Measurements from ENCODE around the gene THAP5. TPM values are rescaled to one million over a fixed set of nuclear protein-coding genes. Genes with fewer than 3 reads are reported as not detected.

Gene THAP5
- total RNA-seq, 2 experiments from 2014 or later = 26.5 to 36.1 TPM

DNA sequence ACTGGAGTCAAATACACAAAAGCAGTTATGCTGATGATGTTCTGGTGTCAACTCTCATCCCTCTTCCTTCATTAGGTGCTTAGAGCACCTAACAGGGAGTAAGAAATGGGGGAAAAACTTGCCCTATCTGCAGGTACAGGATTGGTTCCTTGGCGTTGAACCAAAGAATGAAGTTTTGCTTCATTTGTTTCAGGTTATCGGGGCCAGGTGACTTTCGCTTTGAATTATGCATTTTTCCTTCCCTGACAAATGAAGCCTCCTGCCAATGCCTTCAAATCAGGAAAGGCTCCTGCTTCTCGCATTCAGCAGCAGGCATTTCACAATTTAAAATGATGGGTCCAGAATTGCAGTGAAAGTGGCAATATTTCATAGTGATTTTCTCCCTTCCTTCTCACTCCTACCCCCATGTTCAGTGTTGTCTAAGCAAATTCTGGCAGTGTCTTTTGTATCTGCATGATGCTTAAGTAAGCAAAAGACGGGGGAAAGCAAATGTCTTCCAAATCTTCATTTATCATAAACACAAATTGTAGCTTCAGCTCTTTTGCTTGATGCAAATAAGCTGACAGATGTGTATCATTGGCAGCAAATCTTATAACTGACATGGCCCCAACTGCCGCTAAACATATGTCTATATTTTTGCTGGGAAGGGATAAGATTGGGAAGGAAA lies 29.5 kb upstream of the THAP5 start:
- ChIA-PET CTCF (no interaction called here), POLR2A (no interaction called here)
- no peak for DNase-seq
- Mint-ChIP-seq H3K4me1 (no peaks in the 10 kb centered on the region), H3K27ac (no peak overlapping the region), H3K4me3 (no peak overlapping the region), H3K9me3 (no peaks in the 10 kb centered on the region), H3K27me3 (peaks cover 9% of the 10 kb centered on the region), H3K36me3 (ENCODE audit: low read depth) (no peaks in the 10 kb centered on the region)

DNA sequence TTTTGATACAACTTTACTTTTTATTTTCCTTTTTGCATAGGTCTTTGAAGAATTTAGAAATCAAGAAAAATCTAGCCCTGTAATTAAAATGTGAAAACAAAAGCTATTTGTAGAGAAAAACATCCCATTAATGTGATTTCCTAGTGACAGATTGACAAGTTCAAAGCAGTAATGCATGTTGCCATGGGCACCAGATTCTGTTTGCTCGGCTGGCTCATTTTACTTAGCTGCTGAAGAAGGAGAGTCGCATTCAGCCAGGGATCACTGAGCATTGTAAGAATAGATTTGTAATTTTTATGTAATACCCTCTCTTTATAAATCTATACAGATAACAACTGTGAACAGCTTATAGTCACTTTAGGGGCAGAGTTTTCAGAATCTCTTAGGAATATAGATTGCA lies 28.6 kb upstream of the THAP5 start:
- ChIA-PET POLR2A (no interaction called here), CTCF (no interaction called here)
- no peak for DNase-seq
- Mint-ChIP-seq H3K27ac (no peak overlapping the region), H3K4me3 (no peak overlapping the region), H3K27me3 (peaks cover 9% of the 10 kb centered on the region), H3K4me1 (no peaks in the 10 kb centered on the region), H3K9me3 (no peaks in the 10 kb centered on the region), H3K36me3 (ENCODE audit: low read depth) (no peaks in the 10 kb centered on the region)

DNA sequence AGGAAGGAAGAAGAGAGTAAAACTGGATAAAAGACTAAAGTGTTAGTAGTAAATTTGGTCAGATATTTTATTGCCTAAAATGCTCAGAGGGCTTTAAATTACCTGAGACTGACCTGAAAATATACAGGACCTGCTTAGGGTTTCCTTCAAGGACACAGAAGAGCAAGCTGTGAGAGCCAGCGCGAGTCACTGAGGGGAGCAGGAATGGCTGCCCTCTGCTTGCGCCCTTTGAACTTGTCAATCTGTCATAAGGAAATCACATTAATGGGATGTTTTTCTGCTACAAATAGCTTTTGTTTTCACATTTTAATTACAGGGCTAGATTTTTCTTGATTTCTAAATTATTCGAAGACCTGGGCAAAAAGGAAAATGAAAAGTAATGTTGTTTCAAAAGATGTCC lies 27.1 kb upstream of the THAP5 start:
- Mint-ChIP-seq H3K4me3 (no peak overlapping the region), H3K27me3 (peaks cover 9% of the 10 kb centered on the region), H3K9me3 (no peaks in the 10 kb centered on the region), H3K27ac (no peak overlapping the region), H3K4me1 (no peaks in the 10 kb centered on the region), H3K36me3 (ENCODE audit: low read depth) (no peaks in the 10 kb centered on the region)
- POLR2A ChIA-PET = no interaction called here
- CTCF ChIA-PET = no interaction called here
- DNase-seq = peak; percentile 44

DNA sequence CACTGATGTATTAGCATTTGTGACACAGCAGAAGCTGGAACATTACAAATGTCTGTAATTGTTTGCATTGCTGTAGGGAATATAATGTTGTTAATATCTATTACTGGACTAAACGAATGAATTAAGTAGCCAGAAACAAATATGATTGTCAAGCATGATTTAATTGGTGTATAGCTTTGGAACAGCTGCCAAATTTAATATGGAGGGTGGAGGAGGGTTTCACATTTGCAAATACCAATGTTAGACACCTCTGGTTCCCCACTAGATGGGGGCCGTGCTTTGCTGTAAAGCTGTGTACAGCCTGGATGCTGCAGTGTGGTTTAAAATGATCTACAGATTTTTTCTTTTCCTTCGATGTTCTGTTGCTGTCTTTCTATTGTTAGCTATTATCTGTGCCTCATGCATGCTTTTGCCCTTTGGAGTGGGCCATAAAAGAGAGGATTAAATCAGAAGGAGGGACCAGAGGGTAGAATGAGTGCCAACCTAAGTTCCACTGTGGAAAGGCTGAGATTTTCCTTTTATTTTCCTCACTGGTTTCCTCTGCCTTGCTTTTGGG lies 23.2 kb upstream of the THAP5 start:
- Mint-ChIP-seq H3K9me3 (no peaks in the 10 kb centered on the region), H3K27me3 (no peaks in the 10 kb centered on the region), H3K4me3 (no peak overlapping the region), H3K27ac (no peak overlapping the region), H3K36me3 (ENCODE audit: low read depth) (no peaks in the 10 kb centered on the region), H3K4me1 (no peaks in the 10 kb centered on the region)
- ChIA-PET CTCF (no interaction called here), POLR2A (no interaction called here)
- DNase-seq = no peak

DNA sequence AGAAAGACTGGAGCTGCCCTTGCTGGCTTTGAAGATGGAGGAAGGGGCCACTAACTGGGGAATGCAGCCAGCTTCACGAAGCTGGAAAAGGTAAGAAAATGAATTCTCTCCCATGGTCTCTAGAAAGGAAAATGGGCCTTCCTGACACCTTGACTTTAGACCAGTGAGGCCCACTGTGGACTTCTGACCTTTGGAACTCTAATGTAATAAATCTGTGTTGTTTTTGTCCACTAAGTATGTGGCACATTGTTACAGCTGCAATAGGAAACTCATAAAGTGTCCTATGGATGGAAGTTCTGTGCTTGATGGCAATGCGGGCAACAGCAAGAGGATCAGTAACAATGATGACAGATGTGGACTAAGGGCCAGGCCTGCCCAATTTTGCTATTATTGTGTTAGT lies 21.1 kb upstream of the THAP5 start:
- no peak for DNase-seq
- ChIA-PET CTCF (no interaction called here), POLR2A (no interaction called here)
- Mint-ChIP-seq H3K27me3 (peaks cover 12% of the 10 kb centered on the region), H3K4me1 (no peaks in the 10 kb centered on the region), H3K9me3 (no peaks in the 10 kb centered on the region), H3K4me3 (no peak overlapping the region), H3K27ac (no peak overlapping the region), H3K36me3 (ENCODE audit: low read depth) (no peaks in the 10 kb centered on the region)

DNA sequence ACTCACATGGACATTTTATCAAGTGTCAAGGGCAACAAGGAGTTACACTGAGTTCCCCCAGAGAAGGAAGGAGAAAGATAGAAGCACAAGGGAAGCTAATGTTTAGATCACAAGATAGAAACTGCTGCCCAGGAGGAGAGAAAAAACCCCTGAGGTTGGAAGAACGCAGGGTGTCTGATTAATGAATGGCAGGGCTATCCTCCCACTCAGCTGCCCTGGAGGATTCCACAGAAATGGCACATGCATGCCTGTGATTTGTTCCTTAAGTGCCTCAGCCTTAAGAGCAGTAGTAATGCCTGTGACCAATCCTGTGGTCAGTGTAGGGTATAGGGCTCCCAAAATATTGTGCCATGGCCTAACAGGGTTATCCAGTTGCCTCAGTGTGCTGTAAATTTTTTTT lies 20.4 kb upstream of the THAP5 start:
- Mint-ChIP-seq H3K27ac (no peak overlapping the region), H3K27me3 (peaks cover 12% of the 10 kb centered on the region), H3K9me3 (no peaks in the 10 kb centered on the region), H3K36me3 (ENCODE audit: low read depth) (no peaks in the 10 kb centered on the region), H3K4me1 (no peaks in the 10 kb centered on the region), H3K4me3 (no peak overlapping the region)
- CTCF ChIA-PET = no interaction called here
- no peak for DNase-seq
- POLR2A ChIA-PET = no interaction called here

DNA sequence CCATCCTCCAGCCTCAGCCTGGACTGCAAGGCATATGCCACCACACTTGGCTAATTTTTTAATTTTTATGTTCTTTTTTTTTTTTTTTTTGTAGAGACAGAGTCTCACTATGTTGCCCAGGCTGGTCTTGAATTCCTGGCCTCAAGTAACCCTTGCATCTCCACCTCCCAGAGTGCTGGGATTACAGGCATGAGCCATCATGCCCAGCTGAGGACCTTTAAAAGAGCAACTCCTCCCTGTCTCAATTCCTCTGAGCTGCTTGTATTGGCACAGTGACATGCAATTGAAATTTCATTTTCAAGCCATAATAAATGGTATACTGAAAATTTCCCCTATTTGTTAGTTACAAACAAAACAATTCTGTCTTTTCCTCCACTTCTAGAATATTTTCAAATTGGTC lies 19.7 kb upstream of the THAP5 start:
- DNase-seq = no peak
- ChIA-PET POLR2A (no interaction called here), CTCF (no interaction called here)
- no peak overlapping the region for H3K4me3 Mint-ChIP-seq
- peaks cover 12% of the 10 kb centered on the region for H3K27me3 Mint-ChIP-seq
- H3K36me3 Mint-ChIP-seq (ENCODE audit: low read depth) = no peaks in the 10 kb centered on the region
- H3K9me3 Mint-ChIP-seq = no peaks in the 10 kb centered on the region
- no peaks in the 10 kb centered on the region for H3K4me1 Mint-ChIP-seq
- no peak overlapping the region for H3K27ac Mint-ChIP-seq

DNA sequence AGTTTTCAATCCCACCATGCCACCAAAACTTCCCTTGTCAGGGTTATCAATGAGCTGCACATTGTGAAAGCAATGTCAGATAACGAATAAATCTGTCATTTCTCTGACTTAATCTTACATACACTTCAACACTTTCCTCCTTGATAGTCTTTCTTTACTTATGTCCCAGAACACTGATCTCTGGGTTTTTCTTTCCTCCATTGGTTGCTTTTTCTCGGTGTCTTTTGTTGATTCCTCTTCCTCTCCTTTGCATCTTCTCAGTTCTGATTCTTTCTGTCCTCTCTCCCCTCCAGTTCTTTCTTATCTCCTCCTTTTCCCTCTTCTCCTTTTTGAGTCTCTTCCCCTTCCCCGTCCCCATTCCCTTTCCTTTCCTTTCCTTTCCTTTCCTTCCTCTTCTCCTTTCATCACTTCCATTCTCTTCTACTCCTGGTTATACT lies 16.8 kb upstream of the THAP5 start:
- H3K4me1 Mint-ChIP-seq = no peaks in the 10 kb centered on the region
- no peaks in the 10 kb centered on the region for H3K36me3 Mint-ChIP-seq (ENCODE audit: low read depth)
- H3K4me3 Mint-ChIP-seq = no peak overlapping the region
- CTCF ChIA-PET = interaction anchor here (0.8 to 1.3 kb wide), 2 partner anchors 15 to 743 kb away, joined by 3 read pairs; no protein-coding TSS in a partner anchor
- peak overlapping the region; percentile 38 for H3K27ac Mint-ChIP-seq
- peaks cover 12% of the 10 kb centered on the region for H3K27me3 Mint-ChIP-seq
- no peak for DNase-seq
- H3K9me3 Mint-ChIP-seq = no peaks in the 10 kb centered on the region
- POLR2A ChIA-PET = no interaction called here

DNA sequence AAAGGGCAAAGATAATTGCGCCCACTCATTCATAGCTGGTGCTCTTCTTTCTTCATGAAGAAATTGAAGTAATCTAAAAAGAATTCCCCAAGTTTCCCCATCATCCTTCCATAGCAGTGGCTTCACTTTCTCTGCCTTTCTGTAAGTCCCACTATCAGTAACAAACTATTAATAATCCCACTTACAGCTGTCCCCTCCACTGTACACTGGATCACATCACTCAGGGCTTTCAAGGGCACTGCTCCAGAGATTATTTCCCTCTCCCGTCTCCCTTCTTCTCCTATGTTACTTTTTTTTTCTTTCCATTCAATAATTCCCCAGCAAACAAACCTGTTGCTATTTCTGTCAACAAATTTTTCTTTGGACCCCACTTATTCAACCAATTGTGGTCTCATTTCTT lies 16.3 kb upstream of the THAP5 start:
- POLR2A ChIA-PET = no interaction called here
- H3K27me3 Mint-ChIP-seq = peaks cover 12% of the 10 kb centered on the region
- H3K36me3 Mint-ChIP-seq (ENCODE audit: low read depth) = no peaks in the 10 kb centered on the region
- H3K4me3 Mint-ChIP-seq = no peak overlapping the region
- DNase-seq = no peak
- H3K27ac Mint-ChIP-seq = no peak overlapping the region
- H3K4me1 Mint-ChIP-seq = no peaks in the 10 kb centered on the region
- H3K9me3 Mint-ChIP-seq = no peaks in the 10 kb centered on the region
- CTCF ChIA-PET = no interaction called here

DNA sequence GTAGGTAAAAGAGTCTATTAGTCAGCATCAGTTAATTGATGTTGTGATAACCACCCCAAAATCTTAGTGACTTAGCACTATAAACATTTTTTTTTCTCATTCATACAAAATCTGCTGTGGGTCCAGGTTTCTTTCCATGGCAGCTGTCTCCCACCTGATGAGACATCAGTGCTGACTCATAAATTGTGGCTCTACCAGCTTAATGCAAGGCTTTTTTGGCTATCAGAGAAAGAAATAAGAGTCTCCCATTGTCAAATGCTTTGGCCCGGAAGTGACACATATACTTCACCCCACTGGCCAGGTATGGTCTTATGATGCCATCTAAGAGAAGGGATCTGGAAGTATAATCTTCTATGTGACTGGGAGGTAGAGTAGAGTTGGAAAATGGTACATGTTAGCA lies 14.7 kb upstream of the THAP5 start:
- Mint-ChIP-seq H3K27me3 (peaks cover 12% of the 10 kb centered on the region), H3K4me1 (no peaks in the 10 kb centered on the region), H3K9me3 (peaks cover 2% of the 10 kb centered on the region), H3K36me3 (ENCODE audit: low read depth) (peaks cover 10% of the 10 kb centered on the region), H3K27ac (no peak overlapping the region), H3K4me3 (no peak overlapping the region)
- DNase-seq = no peak
- POLR2A ChIA-PET = no interaction called here
- CTCF ChIA-PET = no interaction called here

DNA sequence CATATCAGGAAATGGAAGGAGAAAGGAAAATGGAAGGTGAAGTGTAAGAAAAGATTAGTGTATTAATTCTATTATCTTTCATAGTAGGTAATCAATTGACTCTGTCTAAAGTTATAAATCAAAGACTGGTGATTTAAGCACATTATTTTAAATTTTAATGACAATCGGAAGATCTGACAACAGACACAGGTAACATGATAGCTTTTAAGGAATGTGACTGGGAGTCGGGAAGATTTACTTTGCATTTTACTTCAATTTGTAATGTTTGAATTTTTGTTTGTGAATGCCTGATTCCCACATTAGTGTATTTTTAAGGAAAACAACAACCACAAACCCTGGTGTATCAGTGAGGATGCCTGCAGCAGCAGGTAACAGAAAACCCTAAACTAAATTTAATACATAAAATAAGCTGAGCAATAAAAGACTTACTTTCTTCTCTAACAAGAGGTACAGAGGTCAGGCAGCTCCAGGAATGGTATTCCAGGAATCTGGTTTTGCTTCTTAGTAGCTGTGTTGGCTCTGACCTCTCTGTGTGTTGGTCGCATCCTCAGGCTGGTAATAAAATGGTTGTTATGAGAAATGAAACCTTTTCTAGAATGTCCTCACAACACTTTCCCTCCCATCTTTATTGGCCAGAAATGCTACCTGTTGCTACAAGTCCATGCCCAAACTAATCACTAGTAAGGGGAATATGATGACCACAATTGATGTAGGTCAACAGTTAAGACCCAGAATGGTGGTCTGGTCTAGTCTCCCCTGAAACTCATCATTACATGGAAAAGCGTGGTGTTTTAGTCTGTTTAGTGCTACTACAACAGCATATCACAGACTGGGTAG lies 12.4 kb upstream of the THAP5 start:
- peaks cover 9% of the 10 kb centered on the region for H3K27me3 Mint-ChIP-seq
- no peaks in the 10 kb centered on the region for H3K4me1 Mint-ChIP-seq
- POLR2A ChIA-PET = no interaction called here
- peaks cover 7% of the 10 kb centered on the region for H3K9me3 Mint-ChIP-seq
- no peak overlapping the region for H3K4me3 Mint-ChIP-seq
- peaks cover 24% of the 10 kb centered on the region for H3K36me3 Mint-ChIP-seq (ENCODE audit: low read depth)
- CTCF ChIA-PET = no interaction called here
- no peak for DNase-seq
- no peak overlapping the region for H3K27ac Mint-ChIP-seq

DNA sequence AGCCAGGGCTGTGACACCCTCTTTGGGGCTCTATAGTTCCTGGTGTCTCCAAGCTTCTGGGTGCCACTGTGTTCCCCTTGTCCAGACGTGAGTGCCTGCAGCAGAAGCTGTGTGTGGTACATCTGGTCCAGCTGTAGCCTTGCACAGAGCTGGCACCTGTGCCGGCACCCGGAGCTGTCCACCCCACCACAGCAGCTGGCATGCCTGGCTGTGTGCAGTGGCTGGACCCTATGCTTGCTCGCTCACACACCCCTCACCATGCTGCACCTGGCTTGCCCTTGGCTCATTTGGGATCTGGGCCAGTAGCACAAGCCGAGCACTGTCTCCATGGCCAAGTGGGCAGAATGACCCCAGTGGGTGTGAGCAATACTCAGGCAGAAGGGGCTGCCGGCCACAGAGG lies 10.8 kb upstream of the THAP5 start:
- Mint-ChIP-seq H3K27ac (no peak overlapping the region), H3K9me3 (peaks cover 7% of the 10 kb centered on the region), H3K27me3 (no peaks in the 10 kb centered on the region), H3K36me3 (ENCODE audit: low read depth) (peaks cover 36% of the 10 kb centered on the region), H3K4me3 (no peak overlapping the region), H3K4me1 (no peaks in the 10 kb centered on the region)
- ChIA-PET POLR2A (no interaction called here), CTCF (interaction anchor here (1.1 kb wide), 1 partner anchor 9 kb away, joined by 3 read pairs; no protein-coding TSS in a partner anchor)
- no peak for DNase-seq

DNA sequence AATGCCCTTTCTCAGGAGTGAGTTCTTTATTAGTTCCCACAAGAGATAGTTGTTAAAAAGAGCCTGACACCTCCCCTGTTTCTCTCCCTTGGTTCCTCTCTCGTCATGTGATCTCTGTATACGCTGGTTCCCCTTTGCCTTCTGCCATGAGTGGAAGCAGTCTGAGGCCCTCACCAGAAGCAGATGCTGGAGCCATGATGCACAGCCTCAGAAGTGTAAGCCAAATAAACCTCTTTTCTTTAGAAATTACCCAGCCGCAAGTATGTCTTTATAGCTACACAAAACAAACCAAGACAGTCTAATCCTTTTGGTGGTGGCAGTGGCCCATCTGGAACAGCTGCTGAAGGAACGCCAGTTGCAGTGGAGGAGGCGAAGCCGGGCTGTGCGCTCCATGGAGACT lies 9.4 kb upstream of the THAP5 start:
- DNase-seq = no peak
- no peak overlapping the region for H3K4me3 Mint-ChIP-seq
- H3K4me1 Mint-ChIP-seq = peaks cover 2% of the 10 kb centered on the region
- ChIA-PET POLR2A (no interaction called here), CTCF (interaction anchor here (0.8 kb wide), 1 partner anchor 9 kb away, joined by 4 read pairs; the partner anchor contains the start of genes DNAJB9 and THAP5)
- peaks cover 7% of the 10 kb centered on the region for H3K9me3 Mint-ChIP-seq
- no peaks in the 10 kb centered on the region for H3K27me3 Mint-ChIP-seq
- no peak overlapping the region for H3K27ac Mint-ChIP-seq
- H3K36me3 Mint-ChIP-seq (ENCODE audit: low read depth) = peaks cover 48% of the 10 kb centered on the region
